Measurements from ENCODE around the gene EFCAB8.

Gene EFCAB8

GRCh38 chr20:32830437-32830836 lies 28.3 kb upstream of the EFCAB8 start:
- Histone ChIP-seq H3K9me3 (ENCODE audit: control insufficient read depth, low read length) (no peaks in the 10 kb centered on the region), H3K4me3 (ENCODE audit: insufficient read depth in 1 of 2, low read depth in 1 of 2, low read length in 2 of 2) (peak overlapping the region in 1 of 2 experiments; percentile 45), H3K18ac (ENCODE audit: low read depth in 1 of 2, low read length in 2 of 2) (no peak overlapping the region), H2BK15ac (ENCODE audit: low read depth, poor library complexity, severe bottlenecking) (no peak overlapping the region), H3K36me3 (ENCODE audit: control insufficient read depth in 1 of 2, insufficient read depth in 2 of 2, low read depth in 1 of 2, low read length in 2 of 2) (peaks cover 29 to 52% of the 10 kb centered on the region in 2 experiments), H3K14ac (ENCODE audit: low read length in 2 of 2) (no peak overlapping the region), H3K27ac (ENCODE audit: low read length, poor library complexity, severe bottlenecking) (no peak overlapping the region), H4K8ac (ENCODE audit: low read length) (no peak overlapping the region), H2AK5ac (ENCODE audit: low read length, severe bottlenecking) (no peak overlapping the region), H2AFZ (ENCODE audit: low read depth, low read length) (no peak overlapping the region), H2BK12ac (ENCODE audit: low read length in 2 of 2) (no peak overlapping the region), H2BK120ac (ENCODE audit: low read depth, low read length) (no peak overlapping the region), H3K9ac (ENCODE audit: low read length) (peak overlapping the region; percentile 66), H3K23ac (ENCODE audit: low read length in 2 of 2) (no peak overlapping the region), H3K4me2 (ENCODE audit: low read length, poor library complexity, severe bottlenecking) (no peak overlapping the region), H3K79me1 (replicated peaks; ENCODE audit: low read length, poor library complexity, severe bottlenecking) (peaks cover 8% of the 10 kb centered on the region), H4K91ac (ENCODE audit: low read length) (no peak overlapping the region), H3K4me1 (ENCODE audit: control insufficient read depth, insufficient read depth, low read depth, low read length) (peaks cover 12% of the 10 kb centered on the region), H3K4ac (ENCODE audit: low read depth in 1 of 2, low read length in 2 of 2) (no peak overlapping the region), H3K27me3 (ENCODE audit: control insufficient read depth in 1 of 2, insufficient read depth in 1 of 2, low read length in 2 of 2) (no peaks in the 10 kb centered on the region), H2BK5ac (ENCODE audit: low read depth, low read length, poor library complexity, severe bottlenecking) (no peak overlapping the region)
- whole genome bisulfite sequencing, result 90% methylated on average over 2 of the region's 3 CpGs
- peak; percentile 42 for DNase-seq

GRCh38 chr20:32831982-32832381 lies 26.7 kb upstream of the EFCAB8 start:
- 89% methylated on average over 5 of the region's 5 CpGs for WGBS
- Histone ChIP-seq H3K27me3 (ENCODE audit: control insufficient read depth in 1 of 2, insufficient read depth in 1 of 2, low read length in 2 of 2) (no peaks in the 10 kb centered on the region), H3K27ac (ENCODE audit: low read length, poor library complexity, severe bottlenecking) (peak overlapping the region; percentile 19), H2AFZ (ENCODE audit: low read depth, low read length) (no peak overlapping the region), H3K14ac (ENCODE audit: low read length in 2 of 2) (no peak overlapping the region), H4K91ac (ENCODE audit: low read length) (no peak overlapping the region), H3K4me2 (ENCODE audit: low read length, poor library complexity, severe bottlenecking) (no peak overlapping the region), H3K4me1 (ENCODE audit: control insufficient read depth, insufficient read depth, low read depth, low read length) (peaks cover 12% of the 10 kb centered on the region), H4K8ac (ENCODE audit: low read length) (no peak overlapping the region), H3K23ac (ENCODE audit: low read length in 2 of 2) (no peak overlapping the region), H2AK5ac (ENCODE audit: low read length, severe bottlenecking) (no peak overlapping the region), H3K4ac (ENCODE audit: low read depth in 1 of 2, low read length in 2 of 2) (no peak overlapping the region), H3K36me3 (ENCODE audit: control insufficient read depth in 1 of 2, insufficient read depth in 2 of 2, low read depth in 1 of 2, low read length in 2 of 2) (peaks cover 26 to 59% of the 10 kb centered on the region in 2 experiments), H3K9me3 (ENCODE audit: control insufficient read depth, low read length) (no peaks in the 10 kb centered on the region), H2BK12ac (ENCODE audit: low read length in 2 of 2) (no peak overlapping the region), H3K9ac (ENCODE audit: low read length) (no peak overlapping the region), H2BK15ac (ENCODE audit: low read depth, poor library complexity, severe bottlenecking) (no peak overlapping the region), H3K4me3 (ENCODE audit: insufficient read depth in 1 of 2, low read depth in 1 of 2, low read length in 2 of 2) (no peak overlapping the region), H3K18ac (ENCODE audit: low read depth in 1 of 2, low read length in 2 of 2) (no peak overlapping the region), H3K79me1 (replicated peaks; ENCODE audit: low read length, poor library complexity, severe bottlenecking) (peaks cover 17% of the 10 kb centered on the region), H2BK5ac (ENCODE audit: low read depth, low read length, poor library complexity, severe bottlenecking) (no peak overlapping the region), H2BK120ac (ENCODE audit: low read depth, low read length) (no peak overlapping the region)
- DNase-seq, result no peak

- H3K36me3 ChIP-seq (ENCODE audit: control insufficient read depth in 1 of 2, insufficient read depth in 2 of 2, low read depth in 1 of 2, low read length in 2 of 2), result peaks cover 24 to 61% of the 10 kb centered on the region in 2 experiments
Measured at GRCh38 chr20:32832664-32833063, 26.1 kb upstream of the EFCAB8 start.

GRCh38 chr20:32834972-32835371 lies 23.8 kb upstream of the EFCAB8 start:
- Histone ChIP-seq H3K79me1 (replicated peaks; ENCODE audit: low read length, poor library complexity, severe bottlenecking) (peaks cover 31% of the 10 kb centered on the region), H3K4ac (ENCODE audit: low read depth in 1 of 2, low read length in 2 of 2) (no peak overlapping the region), H3K4me3 (ENCODE audit: insufficient read depth in 1 of 2, low read depth in 1 of 2, low read length in 2 of 2) (no peak overlapping the region), H4K91ac (ENCODE audit: low read length) (no peak overlapping the region), H2AFZ (ENCODE audit: low read depth, low read length) (no peak overlapping the region), H3K18ac (ENCODE audit: low read depth in 1 of 2, low read length in 2 of 2) (no peak overlapping the region), H3K4me2 (ENCODE audit: low read length, poor library complexity, severe bottlenecking) (no peak overlapping the region), H3K27me3 (ENCODE audit: control insufficient read depth in 1 of 2, insufficient read depth in 1 of 2, low read length in 2 of 2) (no peaks in the 10 kb centered on the region), H3K27ac (ENCODE audit: low read length, poor library complexity, severe bottlenecking) (no peak overlapping the region), H2BK120ac (ENCODE audit: low read depth, low read length) (no peak overlapping the region), H3K4me1 (ENCODE audit: control insufficient read depth, insufficient read depth, low read depth, low read length) (peaks cover 9% of the 10 kb centered on the region), H2BK12ac (ENCODE audit: low read length in 2 of 2) (no peak overlapping the region), H4K8ac (ENCODE audit: low read length) (no peak overlapping the region), H3K9me3 (ENCODE audit: control insufficient read depth, low read length) (no peaks in the 10 kb centered on the region), H3K14ac (ENCODE audit: low read length in 2 of 2) (no peak overlapping the region), H3K9ac (ENCODE audit: low read length) (no peak overlapping the region), H3K36me3 (ENCODE audit: control insufficient read depth in 1 of 2, insufficient read depth in 2 of 2, low read depth in 1 of 2, low read length in 2 of 2) (peaks cover 28 to 76% of the 10 kb centered on the region in 2 experiments), H2BK5ac (ENCODE audit: low read depth, low read length, poor library complexity, severe bottlenecking) (no peak overlapping the region), H3K23ac (ENCODE audit: low read length in 2 of 2) (no peak overlapping the region), H2BK15ac (ENCODE audit: low read depth, poor library complexity, severe bottlenecking) (no peak overlapping the region), H2AK5ac (ENCODE audit: low read length, severe bottlenecking) (no peak overlapping the region)
- no peak for DNase-seq

More at GRCh38 chr20:32832664-32833063, 26.1 kb upstream of the EFCAB8 start:
- DNase-seq, result no peak
- no peak overlapping the region for H3K4ac ChIP-seq (ENCODE audit: low read depth in 1 of 2, low read length in 2 of 2)
- H2BK12ac ChIP-seq (ENCODE audit: low read length in 2 of 2), result no peak overlapping the region
- H2BK5ac ChIP-seq (ENCODE audit: low read depth, low read length, poor library complexity, severe bottlenecking), result no peak overlapping the region
- H2AFZ ChIP-seq (ENCODE audit: low read depth, low read length), result no peak overlapping the region
- no peak overlapping the region for H2BK15ac ChIP-seq (ENCODE audit: low read depth, poor library complexity, severe bottlenecking)
- H3K79me1 ChIP-seq (replicated peaks; ENCODE audit: low read length, poor library complexity, severe bottlenecking), result peaks cover 20% of the 10 kb centered on the region
- peak overlapping the region; percentile 67 for H3K27ac ChIP-seq (ENCODE audit: low read length, poor library complexity, severe bottlenecking)
- no peak overlapping the region for H3K9ac ChIP-seq (ENCODE audit: low read length)
- H3K27me3 ChIP-seq (ENCODE audit: control insufficient read depth in 1 of 2, insufficient read depth in 1 of 2, low read length in 2 of 2), result no peaks in the 10 kb centered on the region
- H3K18ac ChIP-seq (ENCODE audit: low read depth in 1 of 2, low read length in 2 of 2), result no peak overlapping the region
- H3K4me2 ChIP-seq (ENCODE audit: low read length, poor library complexity, severe bottlenecking), result peak overlapping the region; percentile 16
- no peak overlapping the region for H3K14ac ChIP-seq (ENCODE audit: low read length in 2 of 2)
- no peaks in the 10 kb centered on the region for H3K9me3 ChIP-seq (ENCODE audit: control insufficient read depth, low read length)
- no peak overlapping the region for H2BK120ac ChIP-seq (ENCODE audit: low read depth, low read length)
- H3K23ac ChIP-seq (ENCODE audit: low read length in 2 of 2), result no peak overlapping the region
- WGBS, result over 99% methylated on average over 6 of the region's 11 CpGs
- no peak overlapping the region for H4K8ac ChIP-seq (ENCODE audit: low read length)
- no peak overlapping the region for H3K4me3 ChIP-seq (ENCODE audit: insufficient read depth in 1 of 2, low read depth in 1 of 2, low read length in 2 of 2)
- peak overlapping the region; percentile 36 for H2AK5ac ChIP-seq (ENCODE audit: low read length, severe bottlenecking)
- H4K91ac ChIP-seq (ENCODE audit: low read length), result no peak overlapping the region
- peaks cover 12% of the 10 kb centered on the region for H3K4me1 ChIP-seq (ENCODE audit: control insufficient read depth, insufficient read depth, low read depth, low read length)
